HG02588 (cell line): ENCODE results near the gene SHC1.
A peak's percentile ranks its signal among the peaks of the same experiment; 100 is the strongest.

Source experiments
- ATAC-seq: cut with Tn5 transposase; IDR thresholded peaks from one replicate; pipeline ENCODE4 v1.9.1; 2021; ENCODE audit warnings: mild to moderate bottlenecking, moderate library complexity; ENCODE audit not compliant: unreplicated experiment

The SHC1 gene, protein sequence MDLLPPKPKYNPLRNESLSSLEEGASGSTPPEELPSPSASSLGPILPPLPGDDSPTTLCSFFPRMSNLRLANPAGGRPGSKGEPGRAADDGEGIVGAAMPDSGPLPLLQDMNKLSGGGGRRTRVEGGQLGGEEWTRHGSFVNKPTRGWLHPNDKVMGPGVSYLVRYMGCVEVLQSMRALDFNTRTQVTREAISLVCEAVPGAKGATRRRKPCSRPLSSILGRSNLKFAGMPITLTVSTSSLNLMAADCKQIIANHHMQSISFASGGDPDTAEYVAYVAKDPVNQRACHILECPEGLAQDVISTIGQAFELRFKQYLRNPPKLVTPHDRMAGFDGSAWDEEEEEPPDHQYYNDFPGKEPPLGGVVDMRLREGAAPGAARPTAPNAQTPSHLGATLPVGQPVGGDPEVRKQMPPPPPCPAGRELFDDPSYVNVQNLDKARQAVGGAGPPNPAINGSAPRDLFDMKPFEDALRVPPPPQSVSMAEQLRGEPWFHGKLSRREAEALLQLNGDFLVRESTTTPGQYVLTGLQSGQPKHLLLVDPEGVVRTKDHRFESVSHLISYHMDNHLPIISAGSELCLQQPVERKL

DNA sequence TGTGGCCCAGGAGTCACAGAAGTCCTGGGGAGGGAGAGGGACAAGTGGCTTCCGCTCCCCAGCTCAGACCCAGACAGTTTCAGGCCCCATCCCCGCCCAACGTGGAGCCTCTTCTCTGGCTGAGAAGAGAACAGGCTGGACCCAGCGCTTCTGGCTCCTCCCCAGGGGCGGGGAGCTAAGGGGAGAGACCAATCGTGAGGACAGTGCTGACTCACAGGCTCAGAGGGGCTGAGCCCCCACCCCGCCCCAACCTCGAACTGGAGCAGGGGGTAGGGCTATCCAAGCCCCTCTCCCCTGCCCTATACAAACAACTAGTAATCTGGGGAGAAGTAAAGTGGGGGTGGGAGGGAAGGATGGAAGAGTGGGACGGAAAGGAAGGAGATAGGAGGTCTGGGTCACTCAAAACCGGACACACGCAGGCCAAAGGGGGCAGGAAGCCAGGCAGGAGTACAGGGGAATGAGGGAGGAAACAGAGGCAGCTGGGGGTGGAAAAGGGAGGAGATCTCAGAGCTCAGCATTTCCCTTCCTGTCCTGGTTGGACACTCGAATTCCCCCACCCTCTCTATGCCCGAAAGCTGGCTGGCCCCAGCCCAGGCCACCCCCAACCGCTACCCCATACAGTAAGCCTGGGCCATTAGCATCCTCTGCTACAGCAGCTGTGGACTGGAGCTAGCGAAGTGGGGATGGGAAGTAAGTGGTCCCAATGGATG lies at the start of gene SHC1:
TSS of gene SHC1 (minus strand) at position 117 of the 710 bp plus-strand sequence. CDS start 221 bp downstream, outside the sequence.
- ATAC-seq, result no peak

GRCh38 chr1:155019377-155020245 lies 49.1 kb upstream of the SHC1 start:
- ATAC-seq, result no peak

GRCh38 chr1:155018617-155019348 lies 48.2 kb upstream of the SHC1 start:
- no peak for ATAC-seq

DNA sequence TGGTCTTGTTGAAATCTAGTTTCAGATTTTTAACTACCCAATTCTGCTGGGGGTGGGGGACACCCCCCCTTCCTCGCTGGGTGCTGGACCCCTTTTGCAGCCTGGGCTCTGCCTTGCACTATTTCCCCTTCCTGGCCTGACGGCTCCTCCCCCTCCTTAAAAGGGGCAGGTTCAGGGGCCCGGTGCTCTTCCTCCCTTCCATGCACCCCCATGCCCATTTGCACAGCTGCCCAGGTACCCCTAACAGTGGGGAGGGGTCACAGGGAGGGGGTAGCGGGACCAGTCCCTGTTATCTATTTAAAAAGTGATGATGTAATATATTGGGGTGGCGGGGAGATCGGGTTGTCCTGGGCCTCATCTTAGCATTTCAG lies 47.4 kb upstream of the SHC1 start:
- no peak for ATAC-seq

DNA sequence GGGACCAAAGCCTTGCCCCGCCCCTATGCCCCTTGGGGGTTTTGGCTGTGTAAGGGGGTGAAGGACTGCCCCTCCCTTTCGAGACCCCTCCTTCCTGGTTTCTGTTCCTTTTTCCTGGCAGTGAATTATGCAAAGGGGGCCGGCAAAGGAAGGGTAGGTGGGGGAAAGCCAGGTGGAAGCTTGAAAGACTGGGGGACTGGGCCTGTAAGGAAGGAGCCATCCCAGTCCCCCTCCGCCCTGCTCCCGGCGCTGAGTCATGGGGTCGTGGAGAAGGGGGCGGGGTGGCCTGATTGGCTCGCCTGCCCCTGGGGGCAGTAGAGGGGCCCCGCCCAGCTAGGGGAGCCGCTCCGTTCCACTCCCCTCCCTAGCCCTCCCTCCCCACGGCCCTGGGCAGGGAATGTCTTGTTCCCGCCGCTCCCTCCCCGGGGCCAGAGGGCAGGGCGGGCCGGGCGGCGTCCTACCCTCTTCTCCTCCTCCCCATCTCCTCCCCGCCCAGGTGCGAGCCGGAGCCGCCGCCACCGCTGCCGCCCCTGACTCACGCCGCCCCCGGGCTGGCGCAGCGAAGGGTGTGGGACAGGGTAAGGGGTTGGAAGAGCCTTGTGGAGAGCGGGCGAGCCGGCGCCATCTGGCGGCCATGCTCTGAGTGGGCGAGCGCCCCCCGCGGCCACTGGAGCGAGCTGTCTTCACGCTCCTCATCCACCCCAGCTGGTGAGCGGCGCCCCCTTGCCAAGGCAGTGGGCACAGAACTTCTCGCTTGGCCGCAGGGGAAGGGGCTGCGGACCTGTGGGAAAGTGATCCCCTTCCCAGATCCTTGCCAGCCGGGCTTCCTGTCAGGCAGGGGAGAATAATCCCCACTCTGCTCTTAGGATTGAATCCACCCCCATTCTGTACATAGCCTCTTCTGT lies 46.7 kb upstream of the SHC1 start:
- ATAC-seq, result peak; percentile 70

DNA sequence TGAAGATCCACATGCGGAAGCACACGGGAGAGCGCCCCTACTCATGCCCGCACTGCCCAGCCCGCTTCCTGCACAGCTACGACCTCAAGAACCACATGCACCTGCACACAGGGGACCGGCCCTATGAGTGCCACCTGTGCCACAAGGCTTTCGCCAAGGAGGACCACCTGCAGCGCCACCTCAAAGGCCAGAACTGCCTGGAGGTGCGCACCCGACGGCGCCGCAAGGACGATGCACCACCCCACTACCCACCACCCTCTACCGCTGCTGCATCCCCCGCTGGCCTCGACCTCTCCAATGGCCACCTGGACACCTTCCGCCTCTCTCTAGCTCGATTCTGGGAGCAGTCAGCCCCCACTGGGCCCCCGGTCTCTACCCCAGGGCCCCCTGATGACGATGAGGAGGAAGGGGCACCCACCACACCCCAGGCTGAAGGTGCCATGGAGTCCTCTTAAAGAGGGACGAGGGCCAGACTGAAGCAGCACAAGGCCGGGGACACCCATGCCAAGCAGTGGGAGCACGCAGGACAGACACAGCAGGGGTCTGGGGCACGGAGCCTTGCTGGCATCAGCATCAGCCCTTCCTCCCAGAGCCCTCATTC lies 45.8 kb upstream of the SHC1 start:
- ATAC-seq, result no peak

GRCh38 chr1:155015527-155016230 lies 45.1 kb upstream of the SHC1 start:
- no peak for ATAC-seq

GRCh38 chr1:155014709-155015508 lies 44.4 kb upstream of the SHC1 start:
- no peak for ATAC-seq

GRCh38 chr1:155013632-155014031 lies 43.1 kb upstream of the SHC1 start:
- ATAC-seq, result no peak

DNA sequence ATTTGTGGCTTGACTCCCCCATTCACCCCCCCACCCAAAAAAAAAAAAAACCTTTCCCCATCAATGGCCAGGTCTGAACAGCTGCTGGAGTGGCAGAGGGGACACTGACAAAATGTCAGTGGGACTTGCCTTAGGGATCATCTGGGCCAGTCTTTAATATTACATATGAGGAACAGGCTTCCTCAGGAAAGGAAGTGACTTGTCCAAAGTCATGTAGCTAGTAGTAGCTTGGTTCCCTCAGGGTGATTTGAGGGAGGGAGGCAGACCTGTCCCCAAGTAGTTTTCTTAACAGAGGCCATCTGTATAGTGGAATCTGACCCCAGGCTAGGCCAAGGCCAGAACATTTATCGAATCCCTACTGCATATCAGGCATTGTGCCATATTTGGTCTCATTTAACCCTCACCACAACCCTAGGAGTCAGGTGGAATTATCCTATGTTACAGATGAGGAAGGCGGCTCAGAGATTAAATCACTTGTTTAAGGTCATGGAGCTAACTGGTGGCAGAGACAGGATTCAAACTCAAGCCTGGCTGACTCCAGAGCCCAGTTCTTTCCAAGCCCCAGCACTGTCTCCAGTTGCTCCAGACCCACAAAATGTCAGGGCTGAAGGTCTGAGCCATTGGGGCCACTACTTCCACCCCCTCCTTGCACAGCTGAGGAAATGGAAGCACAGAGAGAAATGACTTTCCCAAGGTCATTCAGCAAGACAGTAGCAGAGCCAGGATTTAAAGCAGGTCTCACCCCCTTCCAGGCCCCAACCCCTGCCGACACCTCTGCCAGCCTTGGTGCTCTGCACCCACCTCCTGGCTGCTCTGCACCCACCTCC lies 42.4 kb upstream of the SHC1 start:
- ATAC-seq, result no peak

DNA sequence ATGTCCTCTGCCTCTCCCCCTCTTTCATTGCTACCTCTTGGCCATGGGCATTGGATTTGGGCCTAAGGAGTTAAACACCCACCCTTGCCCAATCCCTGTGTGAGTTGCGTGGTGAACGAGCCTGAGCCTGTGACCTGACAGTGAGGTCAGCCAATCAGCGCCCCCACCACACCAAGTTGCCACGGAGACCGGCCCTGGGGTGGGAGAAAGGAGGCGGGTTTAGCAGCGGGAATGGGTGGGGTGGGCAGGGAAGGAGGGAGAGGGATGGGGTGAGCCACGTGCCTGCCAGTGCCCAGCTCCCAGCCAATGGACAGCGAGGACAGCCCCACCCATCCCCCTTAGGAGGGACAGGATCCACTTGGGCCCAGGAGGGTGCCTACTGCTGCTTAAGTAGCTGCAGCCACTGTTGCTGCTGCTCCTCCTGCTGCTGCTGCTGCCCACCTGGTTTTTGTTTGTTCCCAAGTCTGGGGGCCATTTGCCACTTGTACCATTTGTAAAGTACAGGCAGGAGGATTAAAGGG lies 41.5 kb upstream of the SHC1 start:
- ATAC-seq, result no peak

DNA sequence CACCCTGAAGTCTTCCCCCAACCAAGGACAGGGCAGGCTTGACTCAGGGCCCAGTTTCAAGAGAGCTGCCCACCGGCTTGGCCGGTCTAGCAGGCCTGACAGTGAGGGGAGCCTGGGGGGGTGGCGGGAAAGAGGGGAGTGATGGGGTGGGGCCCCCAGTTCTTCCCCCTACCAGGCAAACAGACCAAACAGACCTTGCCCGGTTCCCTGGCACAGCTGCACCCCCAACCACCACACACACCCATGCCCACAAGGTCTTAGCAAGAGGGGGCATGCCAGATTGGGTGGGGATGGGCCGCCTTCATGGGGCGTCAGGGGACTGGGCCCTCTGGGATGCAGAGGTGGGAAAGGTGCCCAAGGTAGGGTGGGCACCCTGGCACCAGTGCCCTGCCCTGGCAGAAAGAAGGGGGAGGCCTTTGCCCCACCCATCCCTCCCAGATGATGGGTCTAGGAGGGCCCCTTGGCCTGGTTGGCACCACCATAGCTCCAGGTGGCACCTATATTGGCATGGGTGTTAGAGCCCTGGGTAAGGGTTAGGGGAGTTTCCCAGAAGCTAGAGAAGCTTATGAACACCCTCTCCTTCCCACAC lies 41.0 kb upstream of the SHC1 start:
- no peak for ATAC-seq

- no peak for ATAC-seq
Measured at GRCh38 chr1:155011004-155011416, 40.5 kb upstream of the SHC1 start.

GRCh38 chr1:155010211-155010918 lies 39.8 kb upstream of the SHC1 start:
- no peak for ATAC-seq

- no peak for ATAC-seq
Measured at GRCh38 chr1:155009742-155010141, 39.2 kb upstream of the SHC1 start.
